Right lobe of liver (tissue), 4 donors: ENCODE results near the gene OSBPL5.

ENCODE experiments used
- CTCF ChIP-seq, 4 donors: fragments of 200-600 bp in 3 of 4; fragments of 450-650 bp in 1 of 4; IDR thresholded peaks; one replicate each; pipeline versions ENCODE4 v1.5.1 to v1.8.0; 2016 to 2022; ENCODE audit warnings: antibody characterized with exemption in 4 of 4, mild to moderate bottlenecking in 2 of 4
- POLR2A ChIP-seq: fragments of 450-650 bp; IDR thresholded peaks from one replicate; pipeline ENCODE4 v1.6.1; 2017; ENCODE audit warnings: antibody characterized with exemption, mild to moderate bottlenecking
- donor health status: DM: no; HTN: no; CAD: no.
- donor health status: DM: no; HTN: no; CAD: no.
- donor health status: DM: no; HTN: yes; CAD: no.

GRCh38 chr11:3178349-3178748 lies 13.2 kb upstream of the OSBPL5 start:
- TF ChIP-seq POLR2A (no peak), CTCF (IDR thresholded peaks at IDR 0.05) (no peak)
